ENCODE results near the gene EFL1. TPM values are rescaled to one million over a fixed set of nuclear protein-coding genes. Genes with fewer than 3 reads are reported as not detected.

EFL1 gene
- total and polyA plus RNA-seq, 4 donors = 3.2 to 10.1 (median 6.1) TPM

GRCh38 chr15:82298520-82298919, 36.0 kb upstream of the EFL1 start:
- no peak overlapping the region for H3K4me3 ChIP-seq (ENCODE audit: low read depth in 1 of 3, low read length in 3 of 3)
- DNase-seq (ENCODE audit: low spot score) = no peak

DNA sequence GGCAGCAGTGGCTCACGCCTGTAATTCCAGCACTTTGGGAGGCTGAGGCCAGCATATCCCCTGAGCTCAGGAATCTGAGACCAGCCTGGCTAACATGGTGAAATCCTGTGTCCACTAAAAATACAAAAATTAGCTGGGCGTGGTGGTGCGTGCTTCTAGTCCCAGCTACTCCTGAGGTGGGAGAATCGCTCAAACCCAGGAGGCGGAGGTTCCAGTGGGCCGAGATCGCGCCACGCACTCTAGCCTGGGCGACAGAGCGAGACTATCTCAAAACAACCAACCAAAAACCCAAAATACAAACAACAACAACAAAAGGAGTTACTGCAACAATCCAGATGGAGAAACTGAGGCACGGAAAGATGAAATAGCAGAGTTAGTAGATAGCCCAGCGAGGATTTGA, 35.5 kb upstream of the EFL1 start:
- no peak for TF ChIP-seq TAF1 (conservative IDR thresholded peaks at IDR 0.05)
- no peak for TF ChIP-seq RAD21 (IDR thresholded peaks at IDR 0.05)
- TF ChIP-seq YY1 (IDR thresholded peaks at IDR 0.05) = no peak
- TF ChIP-seq HNF4G (IDR thresholded peaks at IDR 0.05) = no peak
- TF ChIP-seq, protein P1, sequence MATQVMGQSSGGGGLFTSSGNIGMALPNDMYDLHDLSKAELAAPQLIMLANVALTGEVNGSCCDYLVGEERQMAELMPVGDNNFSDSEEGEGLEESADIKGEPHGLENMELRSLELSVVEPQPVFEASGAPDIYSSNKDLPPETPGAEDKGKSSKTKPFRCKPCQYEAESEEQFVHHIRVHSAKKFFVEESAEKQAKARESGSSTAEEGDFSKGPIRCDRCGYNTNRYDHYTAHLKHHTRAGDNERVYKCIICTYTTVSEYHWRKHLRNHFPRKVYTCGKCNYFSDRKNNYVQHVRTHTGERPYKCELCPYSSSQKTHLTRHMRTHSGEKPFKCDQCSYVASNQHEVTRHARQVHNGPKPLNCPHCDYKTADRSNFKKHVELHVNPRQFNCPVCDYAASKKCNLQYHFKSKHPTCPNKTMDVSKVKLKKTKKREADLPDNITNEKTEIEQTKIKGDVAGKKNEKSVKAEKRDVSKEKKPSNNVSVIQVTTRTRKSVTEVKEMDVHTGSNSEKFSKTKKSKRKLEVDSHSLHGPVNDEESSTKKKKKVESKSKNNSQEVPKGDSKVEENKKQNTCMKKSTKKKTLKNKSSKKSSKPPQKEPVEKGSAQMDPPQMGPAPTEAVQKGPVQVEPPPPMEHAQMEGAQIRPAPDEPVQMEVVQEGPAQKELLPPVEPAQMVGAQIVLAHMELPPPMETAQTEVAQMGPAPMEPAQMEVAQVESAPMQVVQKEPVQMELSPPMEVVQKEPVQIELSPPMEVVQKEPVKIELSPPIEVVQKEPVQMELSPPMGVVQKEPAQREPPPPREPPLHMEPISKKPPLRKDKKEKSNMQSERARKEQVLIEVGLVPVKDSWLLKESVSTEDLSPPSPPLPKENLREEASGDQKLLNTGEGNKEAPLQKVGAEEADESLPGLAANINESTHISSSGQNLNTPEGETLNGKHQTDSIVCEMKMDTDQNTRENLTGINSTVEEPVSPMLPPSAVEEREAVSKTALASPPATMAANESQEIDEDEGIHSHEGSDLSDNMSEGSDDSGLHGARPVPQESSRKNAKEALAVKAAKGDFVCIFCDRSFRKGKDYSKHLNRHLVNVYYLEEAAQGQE (IDR thresholded peaks at IDR 0.05) = no peak
- TF ChIP-seq ZBTB33 (IDR thresholded peaks at IDR 0.05) = no peak
- no peak for TF ChIP-seq HNF4A (conservative IDR thresholded peaks at IDR 0.05)
- TF ChIP-seq SP1 (IDR thresholded peaks at IDR 0.05) = no peak
- TF ChIP-seq FOXA2 (IDR thresholded peaks at IDR 0.05) = no peak
- no peaks in the 10 kb centered on the region for H3K4me1 ChIP-seq (ENCODE audit: control insufficient read depth in 4 of 4, insufficient read depth in 4 of 4, low read length in 3 of 4)
- no peak overlapping the region for H3K27ac ChIP-seq (ENCODE audit: low read depth in 1 of 2, low read length in 2 of 2)
- H3K36me3 ChIP-seq (ENCODE audit: control insufficient read depth in 4 of 4, insufficient read depth in 3 of 4, low read depth in 1 of 4, low read length in 3 of 4) = no peaks in the 10 kb centered on the region
- H3K27me3 ChIP-seq (ENCODE audit: control insufficient read depth in 4 of 4, insufficient read depth in 4 of 4, low read length in 3 of 4) = no peaks in the 10 kb centered on the region
- no peaks in the 10 kb centered on the region for H3K9me3 ChIP-seq (ENCODE audit: control insufficient read depth in 4 of 4, low read length in 3 of 4)
- H3K4me3 ChIP-seq (ENCODE audit: low read depth in 1 of 3, low read length in 3 of 3) = no peak overlapping the region
- WGBS = 95% methylated on average over 13 of the region's 13 CpGs
- no peak overlapping the region for H3K9ac ChIP-seq (ENCODE audit: low read depth in 1 of 2, low read length in 2 of 2)
- DNase-seq (ENCODE audit: low spot score) = no peak

More at GRCh38 chr15:82298520-82298919, 36.0 kb upstream of the EFL1 start:
- H3K27me3 ChIP-seq (ENCODE audit: control insufficient read depth in 4 of 4, insufficient read depth in 4 of 4, low read length in 3 of 4) = no peaks in the 10 kb centered on the region
- WGBS = 34% methylated on average over 44 of the region's 44 CpGs
- no peaks in the 10 kb centered on the region for H3K36me3 ChIP-seq (ENCODE audit: control insufficient read depth in 4 of 4, insufficient read depth in 3 of 4, low read depth in 1 of 4, low read length in 3 of 4)
- H3K9me3 ChIP-seq (ENCODE audit: control insufficient read depth in 4 of 4, low read length in 3 of 4) = no peaks in the 10 kb centered on the region
- H3K27ac ChIP-seq (ENCODE audit: low read depth in 1 of 2, low read length in 2 of 2) = no peak overlapping the region
- H3K4me1 ChIP-seq (ENCODE audit: control insufficient read depth in 4 of 4, insufficient read depth in 4 of 4, low read length in 3 of 4) = no peaks in the 10 kb centered on the region
- no peak overlapping the region for H3K9ac ChIP-seq (ENCODE audit: low read depth in 1 of 2, low read length in 2 of 2)
- TF ChIP-seq RAD21 (IDR thresholded peaks at IDR 0.05) = no peak
- no peak for TF ChIP-seq HNF4A (conservative IDR thresholded peaks at IDR 0.05)
- TF ChIP-seq FOXA2 (IDR thresholded peaks at IDR 0.05) = no peak
- TF ChIP-seq EGR1 (IDR thresholded peaks at IDR 0.05; ENCODE audit: low read depth in 2 of 2) = no peak
- no peak for TF ChIP-seq RXRA (IDR thresholded peaks at IDR 0.05)
- TF ChIP-seq NR2F2 (IDR thresholded peaks at IDR 0.05) = no peak
- TF ChIP-seq TAF1 (conservative IDR thresholded peaks at IDR 0.05) = no peak
- TF ChIP-seq ZBTB33 (IDR thresholded peaks at IDR 0.05) = no peak

Measured in liver (tissue), 9 donors.